ENCODE data around the gene EPS8L3. TPM values are rescaled to one million over a fixed set of nuclear protein-coding genes. Genes with fewer than 3 reads are reported as not detected.

The EPS8L3 gene
- polyA plus RNA-seq, 1 of the 3 experiments (the other 2 are of a cell fraction): not detected

GRCh38 chr1:109726728-109727373 is 36.9 kb downstream of the EPS8L3 start:
- no peak for TF ChIP-seq SMC3 (IDR thresholded peaks at IDR 0.05; ENCODE audit: low read depth, low read length)
- TF ChIP-seq GATA2 (CRISPR knock-in tag; IDR thresholded peaks at IDR 0.05): no peak
- no peak for TF ChIP-seq RAD21 (IDR thresholded peaks at IDR 0.05; ENCODE audit: low read length)
- no peak for TF ChIP-seq ELF1 (IDR thresholded peaks at IDR 0.05)
- TF ChIP-seq RXRA (IDR thresholded peaks at IDR 0.05; ENCODE audit: borderline replicate concordance, low read depth): no peak
- no peak for TF ChIP-seq FOSL2 (IDR thresholded peaks at IDR 0.05; ENCODE audit: borderline replicate concordance, low read depth)
- TF ChIP-seq YY1 (IDR thresholded peaks at IDR 0.05; ENCODE audit: low read depth): no peak
- TF ChIP-seq NRF1 (IDR thresholded peaks at IDR 0.05; ENCODE audit: low read depth, low read length): no peak
- TF ChIP-seq POLR2AphosphoS5 (IDR thresholded peaks at IDR 0.05; ENCODE audit: low read depth, low read length): no peak
- TF ChIP-seq ZBTB33 (IDR thresholded peaks at IDR 0.05; ENCODE audit: borderline replicate concordance, low read depth): no peak
- no peak for TF ChIP-seq RCOR1 (IDR thresholded peaks at IDR 0.05; ENCODE audit: low read length)
- TF ChIP-seq SIN3A (IDR thresholded peaks at IDR 0.05; ENCODE audit: borderline replicate concordance, low read depth, low read length): no peak
- no peak for TF ChIP-seq TAF1 (IDR thresholded peaks at IDR 0.05; ENCODE audit: borderline replicate concordance, low read depth, low read length)
- no peaks in the 10 kb centered on the region for H3K9me2 ChIP-seq
- POLR2A ChIA-PET: no interaction called here
- no peaks in the 10 kb centered on the region for H3K9me3 ChIP-seq
- no peak overlapping the region for H3K27ac ChIP-seq (ENCODE audit: low read depth in 2 of 2, low read length in 1 of 2)
- no peak overlapping the region for H3K4me2 ChIP-seq
- no peak for DNase-seq
- no peak overlapping the region for H2AFZ ChIP-seq (ENCODE audit: low read depth)
- no peaks in the 10 kb centered on the region; a peak in 1 of 4 replicates for H3K4me1 ChIP-seq (ENCODE audit: control insufficient read depth in 1 of 2, insufficient read depth in 2 of 2, low read depth in 1 of 2, low read length in 1 of 2)
- no peaks in the 10 kb centered on the region for H4K20me1 ChIP-seq (ENCODE audit: insufficient read depth)
- WGBS (ENCODE audit: low lambda C conversion rate): 87% methylated on average over 12 of the region's 12 CpGs
- H3K27me3 ChIP-seq (ENCODE audit: insufficient read depth): no peaks in the 10 kb centered on the region
- CTCF ChIA-PET: interaction anchor here (0.9 to 1.3 kb wide), 2 partner anchors 11 kb away, joined by 3 to 4 read pairs; no protein-coding TSS in a partner anchor
- H3K9ac ChIP-seq: no peak overlapping the region
- H3F3A ChIP-seq (replicated peaks; ENCODE audit: insufficient read depth): no peaks in the 10 kb centered on the region
- no peaks in the 10 kb centered on the region for H3K36me3 ChIP-seq (replicated peaks in 1 of 2; ENCODE audit: control insufficient read depth in 1 of 2, insufficient read depth in 2 of 2, low read length in 1 of 2)
- H3K79me2 ChIP-seq (ENCODE audit: insufficient read depth): no peaks in the 10 kb centered on the region
- no peak overlapping the region for H3K4me3 ChIP-seq (ENCODE audit: low read depth in 2 of 2, low read length in 1 of 2)

GRCh38 chr1:109726007-109726406 is 37.7 kb downstream of the EPS8L3 start:
- H3K27ac ChIP-seq (ENCODE audit: low read depth in 2 of 2, low read length in 1 of 2): no peak overlapping the region
- H3F3A ChIP-seq (replicated peaks; ENCODE audit: insufficient read depth): no peaks in the 10 kb centered on the region
- H3K27me3 ChIP-seq (ENCODE audit: insufficient read depth): no peaks in the 10 kb centered on the region
- no peaks in the 10 kb centered on the region for H3K36me3 ChIP-seq (replicated peaks in 1 of 2; ENCODE audit: control insufficient read depth in 1 of 2, insufficient read depth in 2 of 2, low read length in 1 of 2)
- no peaks in the 10 kb centered on the region; a peak in 1 of 4 replicates for H3K4me1 ChIP-seq (ENCODE audit: control insufficient read depth in 1 of 2, insufficient read depth in 2 of 2, low read depth in 1 of 2, low read length in 1 of 2)
- 60% methylated on average over 1 of the region's 1 CpG for WGBS (ENCODE audit: low lambda C conversion rate)
- no peaks in the 10 kb centered on the region for H3K79me2 ChIP-seq (ENCODE audit: insufficient read depth)
- H3K9ac ChIP-seq: no peak overlapping the region
- no peak overlapping the region; the same call in 1 of the 2 replicates for H2AFZ ChIP-seq (ENCODE audit: low read depth)
- no peaks in the 10 kb centered on the region for H3K9me2 ChIP-seq
- POLR2A ChIA-PET: no interaction called here
- no peaks in the 10 kb centered on the region for H3K9me3 ChIP-seq
- no peaks in the 10 kb centered on the region for H4K20me1 ChIP-seq (ENCODE audit: insufficient read depth)
- CTCF ChIA-PET: interaction anchor here (1.0 kb wide), 1 partner anchor 76 kb away, joined by 3 read pairs; no protein-coding TSS in a partner anchor
- no peak overlapping the region for H3K4me3 ChIP-seq (ENCODE audit: low read depth in 2 of 2, low read length in 1 of 2)
- no peak for DNase-seq
- TF ChIP-seq SMC3 (IDR thresholded peaks at IDR 0.05; ENCODE audit: low read depth, low read length): no peak
- TF ChIP-seq TAF1 (IDR thresholded peaks at IDR 0.05; ENCODE audit: borderline replicate concordance, low read depth, low read length): no peak
- TF ChIP-seq USF2 (IDR thresholded peaks at IDR 0.05; ENCODE audit: borderline replicate concordance, low read depth, low read length): no peak
- TF ChIP-seq RCOR1 (IDR thresholded peaks at IDR 0.05; ENCODE audit: low read length): no peak
- no peak for TF ChIP-seq GABPA (IDR thresholded peaks at IDR 0.05; ENCODE audit: low read depth)
- TF ChIP-seq, protein P1, sequence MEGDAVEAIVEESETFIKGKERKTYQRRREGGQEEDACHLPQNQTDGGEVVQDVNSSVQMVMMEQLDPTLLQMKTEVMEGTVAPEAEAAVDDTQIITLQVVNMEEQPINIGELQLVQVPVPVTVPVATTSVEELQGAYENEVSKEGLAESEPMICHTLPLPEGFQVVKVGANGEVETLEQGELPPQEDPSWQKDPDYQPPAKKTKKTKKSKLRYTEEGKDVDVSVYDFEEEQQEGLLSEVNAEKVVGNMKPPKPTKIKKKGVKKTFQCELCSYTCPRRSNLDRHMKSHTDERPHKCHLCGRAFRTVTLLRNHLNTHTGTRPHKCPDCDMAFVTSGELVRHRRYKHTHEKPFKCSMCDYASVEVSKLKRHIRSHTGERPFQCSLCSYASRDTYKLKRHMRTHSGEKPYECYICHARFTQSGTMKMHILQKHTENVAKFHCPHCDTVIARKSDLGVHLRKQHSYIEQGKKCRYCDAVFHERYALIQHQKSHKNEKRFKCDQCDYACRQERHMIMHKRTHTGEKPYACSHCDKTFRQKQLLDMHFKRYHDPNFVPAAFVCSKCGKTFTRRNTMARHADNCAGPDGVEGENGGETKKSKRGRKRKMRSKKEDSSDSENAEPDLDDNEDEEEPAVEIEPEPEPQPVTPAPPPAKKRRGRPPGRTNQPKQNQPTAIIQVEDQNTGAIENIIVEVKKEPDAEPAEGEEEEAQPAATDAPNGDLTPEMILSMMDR (IDR thresholded peaks at IDR 0.05): no peak
- no peak for TF ChIP-seq TCF12 (IDR thresholded peaks at IDR 0.05)
- TF ChIP-seq NFIC (IDR thresholded peaks at IDR 0.05; ENCODE audit: borderline replicate concordance): no peak
- no peak for TF ChIP-seq SIN3A (IDR thresholded peaks at IDR 0.05; ENCODE audit: borderline replicate concordance, low read depth, low read length)
- TF ChIP-seq, protein P2, sequence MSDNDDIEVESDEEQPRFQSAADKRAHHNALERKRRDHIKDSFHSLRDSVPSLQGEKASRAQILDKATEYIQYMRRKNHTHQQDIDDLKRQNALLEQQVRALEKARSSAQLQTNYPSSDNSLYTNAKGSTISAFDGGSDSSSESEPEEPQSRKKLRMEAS (IDR thresholded peaks at IDR 0.05; ENCODE audit: low read depth): no peak
- no peak overlapping the region for H3K4me2 ChIP-seq
